Measurements from ENCODE around the gene GPER1.
"Not testable (repeated sequence)": the region's sequence is repeated elsewhere in the genome, so short reads cannot be mapped to it uniquely, and the experiment has no call there.

GPER1 gene

DNA sequence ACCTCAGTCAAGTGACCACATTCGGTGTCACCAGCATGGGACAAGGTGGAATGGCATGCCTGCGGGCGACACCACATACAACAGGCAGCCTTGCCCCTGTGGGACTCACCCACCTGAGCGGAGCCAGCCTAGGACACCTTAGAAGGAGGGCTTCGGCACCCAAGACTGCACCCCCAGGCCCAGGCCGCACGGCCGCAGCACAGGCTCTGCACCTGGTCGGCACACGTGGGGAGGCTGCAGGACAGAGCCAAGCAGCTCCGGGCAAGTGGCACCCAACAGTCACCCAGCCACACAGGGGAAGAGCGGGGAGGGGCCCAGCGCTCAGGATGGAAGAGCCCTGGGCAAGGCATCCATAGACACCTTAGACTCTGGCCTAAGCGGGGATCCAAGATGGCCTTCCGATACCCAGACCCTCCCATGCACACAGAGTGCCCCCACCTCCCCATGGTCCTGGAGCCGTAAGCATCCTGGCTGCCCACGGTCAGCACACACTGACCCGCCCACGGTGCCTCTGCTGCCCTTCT is 16.1 kb upstream of the GPER1 start:
- DNase-seq = no peak

DNA sequence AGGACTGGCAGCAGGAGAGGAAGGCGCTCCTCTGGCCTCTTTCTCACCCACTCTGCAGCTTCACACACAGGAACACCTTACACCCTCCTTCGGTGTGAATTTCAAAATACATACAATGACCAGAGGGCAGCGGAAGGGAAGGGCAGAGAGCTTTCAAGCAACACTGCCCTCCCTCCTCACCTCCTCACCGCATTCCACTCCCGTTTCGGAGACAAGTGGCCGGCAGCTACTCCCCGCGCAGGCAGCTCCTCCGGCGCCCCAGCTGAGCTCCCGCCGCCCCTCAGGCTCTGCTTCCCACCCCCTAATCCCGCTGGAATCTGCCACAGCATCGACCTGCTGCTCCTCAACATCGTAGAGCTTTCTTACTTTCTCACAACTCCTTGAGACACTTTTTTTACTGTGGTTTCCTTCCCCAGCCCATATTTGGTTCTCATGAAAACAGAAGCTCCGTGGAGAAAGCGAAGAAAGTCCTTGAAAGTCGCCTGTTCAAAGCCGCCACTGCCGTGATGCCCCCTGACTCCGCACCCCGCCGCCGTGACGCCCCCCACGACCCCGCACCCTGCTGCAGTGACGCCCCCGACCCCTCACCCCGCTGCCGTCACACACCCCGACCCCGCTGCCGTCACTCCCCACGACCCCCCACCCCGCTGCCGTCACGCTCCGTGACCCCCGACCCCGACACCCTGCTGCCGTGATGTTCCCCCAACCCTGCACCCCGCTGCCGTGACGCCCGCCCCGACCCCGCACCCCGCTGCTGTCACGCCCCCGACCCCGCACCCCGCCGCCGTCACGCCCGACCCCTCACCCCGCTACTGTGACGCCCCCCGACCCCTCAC is 14.6 kb upstream of the GPER1 start:
- no peak for DNase-seq

DNA sequence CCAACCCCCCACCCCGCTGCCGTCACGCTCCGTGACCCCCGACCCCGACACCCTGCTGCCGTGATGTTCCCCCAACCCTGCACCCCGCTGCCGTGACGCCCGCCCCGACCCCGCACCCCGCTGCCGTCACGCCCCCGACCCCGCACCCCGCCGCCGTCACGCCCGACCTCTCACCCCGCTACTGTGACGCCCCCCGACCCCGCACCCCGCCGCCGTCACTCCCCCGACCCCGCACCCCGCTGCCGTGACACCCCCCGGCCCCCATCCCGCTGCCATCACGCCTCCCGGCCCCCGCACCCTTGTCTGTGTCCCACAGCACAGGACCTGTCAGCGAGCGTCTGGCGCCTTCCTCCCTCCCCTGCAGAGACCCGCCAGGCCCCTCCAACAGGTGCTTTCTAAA is 13.9 kb upstream of the GPER1 start:
- DNase-seq = not testable (repeated sequence)

DNA sequence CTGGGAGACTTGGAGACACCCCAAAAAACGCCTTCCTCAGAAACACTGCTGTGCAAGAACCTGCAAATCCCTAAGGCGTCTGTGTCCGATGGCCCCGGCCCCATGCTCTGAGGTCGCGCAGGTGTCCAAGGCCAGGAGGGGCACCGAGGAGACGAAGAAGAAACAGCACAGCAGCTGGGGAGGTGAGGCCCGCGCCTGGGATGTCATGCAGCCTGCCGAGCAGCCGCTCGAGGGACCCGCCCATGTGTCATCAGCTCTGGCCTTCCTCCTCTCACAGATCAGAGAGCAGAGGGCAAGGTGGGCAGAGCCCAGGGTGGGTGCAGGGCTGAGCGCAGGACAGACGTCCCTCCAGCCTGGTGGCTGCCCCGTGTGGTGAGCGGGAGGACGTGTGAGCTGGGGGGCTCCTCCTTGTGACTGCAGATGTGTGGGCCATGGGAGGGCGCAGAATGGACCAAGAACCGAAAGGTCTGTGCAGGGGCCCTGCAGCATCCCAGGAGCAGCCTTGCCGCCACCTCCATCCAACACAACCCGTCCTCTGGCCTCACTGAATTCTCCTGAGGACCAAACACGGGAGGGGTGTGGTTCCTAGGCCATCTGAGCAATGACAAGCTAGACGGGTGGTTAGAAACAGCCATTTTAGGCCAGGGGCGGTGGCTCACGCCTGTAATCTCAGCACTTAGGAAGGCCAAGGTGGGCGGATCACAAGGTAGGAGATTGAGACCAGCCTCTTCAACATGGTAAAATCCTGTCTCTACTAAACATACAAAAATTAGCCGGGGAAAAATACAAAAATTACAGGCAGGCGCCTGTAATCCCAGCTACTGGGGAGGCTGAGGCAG is 13.1 kb upstream of the GPER1 start:
- no peak for DNase-seq

DNA sequence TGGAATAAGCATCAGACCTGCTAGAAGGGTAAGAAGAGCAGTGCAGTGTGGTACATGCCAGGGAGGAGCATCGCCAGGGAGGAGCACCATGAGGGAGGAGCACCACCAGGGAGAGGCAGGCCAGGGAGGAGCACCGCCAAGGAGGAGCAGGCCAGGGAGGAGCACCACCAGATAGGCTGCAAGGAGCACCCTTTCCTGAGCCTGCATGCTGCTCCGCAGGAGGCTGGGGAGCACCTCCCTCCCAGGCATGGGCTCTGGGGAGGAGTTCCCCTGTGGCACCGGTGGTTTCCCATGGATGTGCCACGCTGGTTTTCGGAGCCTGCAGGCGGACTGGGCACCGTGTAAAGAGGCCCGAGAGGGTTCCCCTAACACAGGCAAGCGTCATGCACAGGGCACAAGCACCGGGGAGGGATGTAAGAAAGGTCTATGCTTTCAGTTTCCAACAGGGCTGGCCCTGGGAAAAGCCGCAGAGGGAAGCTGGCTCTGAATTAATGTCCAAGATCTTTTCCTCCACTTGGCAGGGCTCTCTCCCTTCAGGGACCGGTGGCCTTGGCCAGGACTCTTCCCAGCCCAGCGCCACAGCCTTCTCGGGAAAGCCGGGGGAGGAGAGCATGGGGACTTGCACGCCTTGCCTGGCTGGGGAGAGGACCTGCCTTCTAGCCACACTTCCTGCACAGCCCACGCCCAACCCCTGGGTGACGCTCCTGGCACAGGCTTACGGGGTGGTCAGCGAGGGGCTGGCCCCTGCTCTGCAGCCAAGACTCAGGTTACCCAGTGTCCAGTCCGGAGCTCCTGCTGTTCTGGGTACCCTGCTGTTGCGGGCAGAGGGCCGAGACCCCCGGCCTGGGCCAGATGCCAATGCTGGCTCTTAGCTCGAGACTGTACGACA is 11.5 kb upstream of the GPER1 start:
- DNase-seq = no peak

DNA sequence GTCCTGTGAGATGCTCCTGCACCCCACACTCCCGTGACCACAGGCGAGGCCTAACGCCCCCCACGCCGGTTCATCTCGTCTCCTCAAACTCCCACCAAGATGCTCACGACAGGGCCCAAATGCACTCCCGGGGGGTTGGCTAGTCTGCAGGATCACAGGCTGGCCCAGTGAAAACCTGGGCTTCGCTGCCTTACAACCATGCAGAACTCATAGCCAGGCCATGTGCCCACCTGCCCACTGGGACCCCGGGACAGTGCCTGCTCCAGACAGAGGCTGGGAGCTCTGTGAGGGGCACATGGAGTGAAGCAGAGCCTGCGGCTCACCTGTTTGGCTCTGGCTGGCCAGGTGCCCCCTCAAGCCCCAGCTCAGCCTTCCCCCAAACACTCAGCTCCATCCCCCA is 9.4 kb upstream of the GPER1 start:
- no peak for DNase-seq

DNA sequence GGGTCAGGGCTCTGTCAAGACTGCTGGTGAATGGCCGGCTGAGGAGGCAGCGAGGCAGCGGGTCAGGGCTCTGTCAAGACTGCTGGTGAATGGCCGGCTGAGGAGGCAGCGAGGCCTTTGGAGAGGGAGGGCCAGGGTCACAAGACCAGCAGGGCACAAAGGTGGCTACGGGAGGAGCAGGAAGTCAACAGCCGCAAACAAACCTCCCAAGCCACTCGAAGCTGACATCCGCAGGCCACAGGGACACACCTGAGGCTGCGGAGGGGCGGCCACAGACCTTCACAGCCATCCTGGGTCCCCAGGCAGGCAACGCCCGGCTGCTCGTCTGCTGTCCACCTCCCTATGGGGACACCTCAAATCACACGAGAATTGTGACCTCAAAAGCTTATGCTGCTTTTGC is 8.9 kb upstream of the GPER1 start:
- no peak for DNase-seq

DNA sequence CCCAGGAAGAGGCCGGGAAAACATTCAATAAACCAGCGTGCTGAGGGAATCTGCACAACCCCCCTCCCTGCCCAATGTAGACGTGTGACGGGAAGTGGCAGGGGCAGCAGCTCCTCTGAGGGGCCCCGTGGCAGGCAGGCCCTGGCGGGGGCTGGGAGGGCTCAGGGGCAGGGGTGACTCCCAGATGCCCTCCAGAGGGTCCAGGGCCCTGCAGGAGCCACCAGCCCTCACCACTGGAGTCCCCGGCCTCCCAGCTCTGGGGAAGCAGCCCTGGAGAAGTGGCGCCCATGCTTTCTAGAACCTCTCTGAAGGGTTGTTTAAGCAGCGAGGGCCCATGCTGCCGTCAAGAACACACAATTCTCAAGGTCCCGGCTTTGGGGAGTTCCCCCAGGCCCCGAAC is 8.4 kb upstream of the GPER1 start:
- DNase-seq = no peak

DNA sequence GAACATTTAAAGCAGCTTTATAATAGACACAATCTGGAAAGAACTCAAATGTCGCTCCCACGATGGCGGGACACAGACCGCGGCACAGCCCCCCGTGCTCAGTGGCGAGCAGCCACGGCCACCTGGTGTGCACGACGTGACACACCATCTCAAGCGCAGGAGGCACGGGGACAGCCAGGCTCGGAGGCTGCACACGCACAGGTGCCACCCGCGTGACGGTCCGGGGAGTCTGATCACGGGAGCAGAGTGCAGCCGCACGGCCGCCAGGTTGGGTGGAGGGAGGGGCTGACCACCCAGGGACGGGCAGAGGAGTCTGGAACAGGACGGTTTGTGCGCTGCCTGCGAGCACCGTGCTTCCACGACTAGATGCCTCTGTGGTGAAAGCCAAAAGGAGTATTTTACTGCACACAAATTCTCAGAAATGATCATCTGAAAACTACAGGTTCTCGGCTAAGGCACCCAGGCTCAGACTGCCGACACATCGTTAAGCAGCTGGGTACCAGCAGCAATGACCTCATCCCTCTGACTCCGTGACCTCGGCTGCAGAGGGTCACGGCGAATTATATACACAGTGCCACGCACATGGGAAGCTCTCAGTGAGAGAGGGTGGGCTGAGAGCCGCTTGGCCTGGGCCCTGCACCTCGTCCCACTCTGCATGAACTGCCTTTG is 7.5 kb upstream of the GPER1 start:
- DNase-seq = no peak

DNA sequence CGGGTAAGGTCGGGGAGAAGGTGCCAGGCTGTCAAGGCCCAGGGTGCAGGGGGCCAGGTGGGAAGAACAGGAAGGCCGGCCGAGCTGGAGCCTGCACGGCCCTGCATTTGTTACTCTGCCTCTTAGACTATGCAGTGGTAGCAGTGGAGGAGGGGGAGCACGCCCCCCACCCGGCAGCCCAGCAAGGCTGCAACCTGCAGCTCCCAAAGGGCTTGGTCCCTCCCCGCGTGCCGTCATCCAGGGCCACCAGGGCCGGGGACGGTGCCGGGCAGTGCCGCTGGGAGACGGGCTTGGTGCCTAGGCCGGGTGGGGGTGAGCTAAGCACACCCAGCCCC is 7.0 kb upstream of the GPER1 start:
- no peak for DNase-seq

DNA sequence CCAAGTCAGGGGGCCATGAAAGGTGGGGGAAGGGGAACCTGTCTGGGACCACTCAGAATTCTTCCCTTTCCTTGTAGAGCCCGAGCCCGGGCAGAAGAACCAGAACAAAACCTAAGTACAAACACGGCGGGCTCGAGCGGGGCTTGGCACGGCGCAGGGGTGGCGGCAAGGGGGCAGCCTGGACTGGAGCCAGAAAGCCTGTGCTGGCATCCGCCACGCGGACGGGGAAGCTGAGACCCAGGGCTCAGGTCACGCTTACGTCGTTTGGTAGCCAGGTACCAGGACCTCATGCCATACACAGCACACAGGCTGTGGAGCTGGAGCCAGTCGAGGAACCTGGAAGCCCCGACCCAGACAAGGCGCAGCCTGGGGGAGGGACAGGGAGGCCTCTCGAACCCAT is 6.6 kb upstream of the GPER1 start:
- no peak for DNase-seq

DNA sequence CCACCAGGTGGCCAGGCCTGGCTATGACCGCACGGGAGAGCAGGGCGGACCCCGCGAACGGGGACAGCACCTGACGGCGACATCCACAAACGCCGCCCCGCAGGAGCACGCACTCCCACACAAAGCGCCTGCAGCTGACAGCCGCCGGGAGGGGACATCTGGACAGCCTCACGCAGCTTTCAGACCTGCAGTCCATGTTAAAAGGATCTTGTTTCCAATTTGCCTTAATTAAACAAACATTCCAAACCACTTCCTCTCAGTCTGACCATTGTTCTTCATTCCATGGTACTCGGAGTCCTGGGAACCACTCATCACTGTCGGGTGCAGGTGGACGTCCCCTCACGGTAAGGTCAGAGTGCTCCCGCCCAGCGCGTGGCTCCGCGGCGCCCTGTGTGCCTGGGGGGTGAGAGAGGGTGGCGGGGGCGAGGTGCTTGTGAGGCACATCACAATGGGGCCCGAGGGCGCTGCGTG is 5.9 kb upstream of the GPER1 start:
- no peak for DNase-seq

DNA sequence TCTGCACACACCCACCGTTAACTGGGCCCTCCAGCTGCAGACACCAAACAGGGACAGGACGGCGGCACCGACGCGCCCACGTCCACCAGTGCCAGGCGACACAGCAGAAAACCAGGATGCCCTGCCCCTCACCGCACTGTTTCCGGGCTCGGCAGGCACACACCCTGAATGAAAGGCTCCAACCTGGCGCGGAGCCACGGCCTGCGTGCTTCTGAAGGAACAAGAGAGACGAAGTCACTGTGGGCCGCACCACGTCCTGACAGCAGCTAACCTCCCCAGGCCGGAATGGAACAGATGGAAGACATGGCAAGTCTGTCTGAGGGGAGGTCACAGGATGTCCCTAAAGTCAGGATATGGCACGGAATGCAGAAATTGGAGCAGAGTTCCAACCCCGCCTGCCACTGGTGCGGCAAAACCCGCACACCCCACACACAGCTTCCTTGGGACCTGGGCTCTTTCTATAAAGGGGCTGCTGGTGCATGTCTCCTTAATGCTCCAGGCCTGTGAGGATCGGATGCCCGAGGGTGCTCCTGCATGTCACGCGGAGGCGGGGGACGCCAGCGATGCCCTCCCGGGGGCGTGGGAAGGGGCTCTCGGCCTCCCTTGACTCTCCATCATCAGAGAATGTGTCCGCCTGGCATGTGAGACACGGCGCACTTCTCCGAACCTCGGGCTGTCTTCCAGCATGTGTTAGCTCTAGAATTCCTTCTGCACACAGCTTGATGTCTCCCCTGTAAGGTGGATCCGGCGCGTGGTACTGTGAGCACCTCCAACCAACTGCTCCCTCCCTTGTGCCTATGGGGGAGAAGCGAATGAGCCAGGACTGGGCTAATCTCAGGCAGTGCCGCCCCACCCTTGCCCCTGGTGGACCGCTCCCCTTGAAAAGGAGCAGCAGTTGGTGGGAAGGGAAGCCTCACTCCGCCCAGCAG is 3.9 kb upstream of the GPER1 start:
- DNase-seq = no peak

DNA sequence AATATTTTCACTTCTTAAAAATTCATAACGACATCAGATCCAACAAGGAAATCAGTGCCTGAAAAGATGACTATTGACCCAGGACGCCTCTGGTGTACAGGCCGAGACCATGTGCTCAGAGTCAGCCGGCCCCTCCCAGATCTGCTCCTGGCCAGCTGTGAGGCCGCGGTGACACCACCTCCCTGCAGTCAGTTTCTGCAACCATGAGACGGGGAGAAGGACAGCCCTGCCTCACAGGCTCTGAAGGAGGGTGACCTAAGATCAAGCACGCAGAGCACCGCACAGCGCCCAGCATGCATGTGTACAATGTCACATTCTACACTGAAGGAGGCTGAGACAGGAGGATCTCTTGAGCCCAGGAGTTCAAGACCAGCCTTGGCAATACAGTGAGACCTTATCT is 2.6 kb upstream of the GPER1 start:
- DNase-seq = no peak

DNA sequence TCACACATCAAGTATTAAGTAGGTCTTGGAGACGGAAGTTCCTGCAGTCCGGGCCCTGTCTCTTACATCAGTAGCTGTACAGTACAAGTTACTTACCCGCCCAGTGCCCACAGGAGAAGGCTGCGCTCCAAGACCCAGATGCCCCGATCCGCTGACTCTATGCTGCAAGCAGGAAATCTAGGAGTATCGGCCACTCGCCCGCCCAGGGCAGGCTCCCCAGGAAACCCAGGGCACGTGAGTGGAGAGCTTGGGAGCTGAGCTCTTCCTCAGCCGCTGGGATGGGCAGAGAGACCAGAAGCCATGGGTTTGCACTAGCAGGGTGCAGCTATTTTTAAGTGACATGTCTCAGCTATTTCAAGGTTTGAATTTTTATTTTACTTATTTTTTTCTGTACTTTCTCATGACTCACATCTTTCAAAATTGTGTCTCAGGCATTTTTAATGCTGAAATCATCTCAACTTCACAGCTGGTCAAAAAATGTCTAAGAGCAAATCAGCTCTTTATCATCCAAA is 1.9 kb upstream of the GPER1 start:
- DNase-seq = no peak

DNA sequence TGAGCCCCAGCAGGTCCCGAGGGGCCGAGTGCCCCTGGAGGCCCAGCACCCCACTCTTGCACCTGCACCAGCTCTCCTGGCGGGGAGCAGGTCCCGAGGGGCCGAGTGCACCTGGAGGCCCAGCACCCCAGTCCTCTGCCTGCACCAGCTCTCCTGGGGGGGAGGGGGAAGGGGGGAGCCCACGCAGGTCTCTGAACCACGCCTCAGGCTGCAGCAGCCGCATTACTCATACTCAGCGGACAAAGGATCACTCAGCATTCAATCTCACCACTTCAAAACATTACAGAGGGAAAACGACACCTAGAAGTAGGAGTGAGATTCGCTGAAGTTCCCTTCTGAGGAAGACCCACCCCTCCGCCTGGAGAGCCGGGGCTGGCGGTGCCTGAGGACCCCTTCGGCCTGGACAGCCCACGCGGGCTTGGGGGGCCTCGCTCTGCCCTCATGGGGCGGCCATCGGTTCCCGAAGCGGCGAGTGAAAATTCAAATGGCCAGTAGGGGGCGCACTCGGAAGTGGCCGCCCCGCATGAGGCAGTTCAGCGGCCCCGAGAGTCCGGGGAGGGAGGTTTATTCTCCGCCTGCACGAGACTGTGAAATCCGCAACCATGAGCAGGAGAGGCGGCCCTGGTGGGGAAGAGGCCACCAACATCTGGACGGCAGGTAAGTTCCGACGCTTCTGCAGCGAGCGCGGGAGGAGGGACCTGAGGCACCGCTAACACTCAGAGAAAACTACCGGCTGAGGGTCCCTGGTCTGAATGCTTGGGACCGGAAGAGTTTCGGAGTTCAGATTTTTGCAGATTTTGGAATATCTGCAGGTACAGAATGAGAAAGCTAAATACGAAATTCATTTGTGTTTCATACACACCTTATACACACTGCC is 1.1 kb upstream of the GPER1 start:
- DNase-seq = peak; percentile 68

DNA sequence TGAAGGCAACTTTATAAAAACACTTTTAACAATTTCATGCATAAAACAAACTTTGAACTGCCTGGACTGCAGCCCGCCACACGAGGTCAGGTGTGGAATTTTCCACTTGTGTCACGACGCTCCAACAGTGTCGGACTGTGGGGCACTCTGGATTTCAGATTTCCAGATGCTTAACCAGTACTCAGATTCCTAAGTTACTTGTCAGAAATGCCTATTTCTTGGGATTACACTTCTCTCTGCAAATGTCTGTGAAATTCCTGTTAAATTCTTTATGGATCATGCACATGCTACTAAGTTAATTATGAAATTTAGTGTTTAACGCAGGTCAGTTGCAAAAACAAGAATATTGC is 473 bp upstream of the GPER1 start:
- no peak for DNase-seq

DNA sequence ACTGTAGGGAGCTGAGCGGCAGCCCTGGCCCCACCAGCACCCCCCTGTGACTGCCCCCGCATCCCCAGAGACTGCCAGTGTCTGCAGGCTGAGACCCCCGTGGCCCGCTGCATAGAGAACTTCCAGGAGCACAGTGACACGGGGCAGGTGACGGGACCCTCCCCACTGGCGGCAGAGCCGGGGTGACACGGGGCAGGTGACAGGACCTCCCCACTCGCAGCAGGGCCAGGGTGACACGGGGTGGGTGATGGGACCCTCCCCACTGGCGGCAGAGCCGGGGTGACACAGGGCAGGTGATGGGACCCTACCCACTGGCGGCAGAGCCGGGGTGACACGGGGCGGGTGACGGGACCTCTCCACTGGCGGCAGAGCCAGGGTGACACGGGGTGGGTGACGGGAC is 2.3 kb downstream of the GPER1 start:
- DNase-seq = no peak

DNA sequence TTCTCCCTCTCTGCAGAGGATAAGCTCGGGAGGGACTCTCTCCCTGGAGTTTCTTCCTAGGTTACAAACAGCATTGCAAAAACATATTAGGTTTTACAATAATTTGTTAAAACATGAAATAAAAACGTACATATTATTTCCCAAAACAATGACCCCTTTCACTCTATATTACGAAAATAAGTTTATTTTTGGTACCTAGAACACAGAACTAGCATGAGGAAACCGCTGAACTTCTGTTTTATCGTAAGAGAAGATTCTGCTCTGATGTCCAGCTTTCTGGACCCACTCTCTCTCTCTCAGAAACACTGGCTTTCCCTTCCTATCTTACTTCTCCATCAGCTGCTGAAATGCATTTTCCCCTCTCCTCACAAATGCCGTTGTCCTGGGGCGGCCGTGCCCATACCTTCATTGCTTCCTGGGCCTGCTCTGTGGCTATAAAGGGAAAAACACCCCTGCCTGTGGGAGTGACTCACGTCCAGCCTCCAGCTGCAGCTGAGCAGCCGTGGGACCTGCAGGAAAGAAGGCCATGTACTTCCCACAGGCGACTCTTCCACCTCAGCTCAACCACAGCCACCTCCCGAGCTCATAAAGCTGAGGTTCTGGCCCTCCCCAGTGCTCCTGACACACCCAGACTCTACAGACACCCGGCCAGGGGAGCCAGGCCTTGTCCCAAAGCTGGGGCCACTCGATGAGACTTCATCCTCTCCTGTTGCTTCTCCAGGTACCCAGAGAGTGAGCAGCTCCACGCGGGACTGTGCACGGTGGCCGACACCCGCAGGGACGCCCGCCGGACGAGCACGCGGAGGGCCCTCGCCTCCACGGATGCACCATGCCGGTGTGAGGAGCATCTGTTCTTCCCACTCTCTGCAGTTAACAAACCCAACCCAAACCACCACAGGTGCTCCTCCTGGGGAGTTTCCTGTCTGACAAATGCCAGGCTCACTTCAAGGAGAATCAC is 3.1 kb downstream of the GPER1 start:
- DNase-seq = no peak
